Measurements from ENCODE around the gene ABRACL. TPM values are rescaled to one million over a fixed set of nuclear protein-coding genes. Genes with fewer than 3 reads are reported as not detected.

The ABRACL gene
- polyA plus RNA-seq, 1 donor (not counting 4 experiments of a cell fraction or from before 2014, with no cell fraction given), result 120 TPM

DNA sequence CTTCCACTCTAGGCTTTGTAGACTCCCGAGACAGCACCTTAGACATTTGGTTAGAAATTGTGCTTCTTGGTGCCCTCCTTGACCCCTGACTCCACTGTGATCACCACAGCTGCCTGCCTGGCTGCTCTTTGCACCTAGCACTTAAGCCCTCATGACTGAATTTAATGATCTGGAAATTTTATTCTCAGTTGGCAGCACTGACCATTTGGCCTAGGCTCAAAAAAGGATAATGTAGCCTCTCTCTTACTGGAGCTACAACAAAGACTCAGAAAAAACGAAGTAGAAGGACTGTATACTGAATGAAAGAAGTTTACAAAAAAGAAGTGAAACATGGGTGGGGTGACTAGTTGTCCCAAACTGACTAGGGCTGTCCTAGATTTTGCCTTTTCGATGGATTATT is 11.3 kb upstream of the ABRACL start:
- no peak for FAIRE-seq

DNA sequence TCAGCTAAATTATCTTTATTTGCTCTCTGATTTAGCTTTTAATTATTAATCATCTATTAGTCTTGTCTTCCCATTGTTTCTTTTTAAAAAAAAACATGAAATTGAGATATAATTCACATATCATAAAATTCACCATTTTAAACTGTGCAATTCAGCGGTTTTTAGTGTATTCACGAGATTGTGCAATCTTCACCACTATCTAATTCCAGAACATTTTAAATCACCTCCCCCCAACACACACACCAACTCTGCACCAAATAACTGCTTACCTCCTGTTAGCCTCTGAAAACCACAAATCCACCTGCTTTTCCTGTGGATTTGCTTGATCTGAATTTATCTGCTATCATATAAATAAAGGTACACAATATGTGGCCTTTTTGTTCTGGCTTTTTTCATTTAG is 8.8 kb upstream of the ABRACL start:
- no peak overlapping the region for H2AFZ ChIP-seq (ENCODE audit: control insufficient read depth, low read length)
- no peaks in the 10 kb centered on the region for H3K36me3 ChIP-seq (ENCODE audit: control insufficient read depth in 2 of 2, extremely low read depth in 1 of 2, insufficient read depth in 2 of 2, low read length in 2 of 2)
- no peak overlapping the region for H3K4me3 ChIP-seq (ENCODE audit: control insufficient read depth in 2 of 3, extremely low read depth in 1 of 3, insufficient read depth in 2 of 3, low read depth in 1 of 3, low read length in 3 of 3)
- H3K9me3 ChIP-seq (ENCODE audit: control insufficient read depth, low read depth, low read length), result no peaks in the 10 kb centered on the region
- dilution Hi-C loops (cut with MboI; ENCODE audit: extremely low pct_ligation_motif_present, low sequenced_read_pairs), result no loop called here
- H3K4me2 ChIP-seq (ENCODE audit: control insufficient read depth, extremely low read depth, insufficient read depth, low read depth, low read length), result no peak overlapping the region
- no peak overlapping the region for H3K27ac ChIP-seq (ENCODE audit: control insufficient read depth, insufficient read depth, low read length)
- no peak overlapping the region for H3K9ac ChIP-seq (ENCODE audit: control insufficient read depth, extremely low read depth, insufficient read depth, low read length)
- FAIRE-seq (no peak), DNase-seq (ENCODE audit: low read depth, low spot score) (no peak)
- no peaks in the 10 kb centered on the region for H3K79me2 ChIP-seq (ENCODE audit: control insufficient read depth, insufficient read depth, low read length)
- TF ChIP-seq CTCF (optimal IDR thresholded peaks at IDR 0.05 in 1 of 3, IDR thresholded peaks at IDR 0.05 in 1 of 3, conservative IDR thresholded peaks at IDR 0.05 in 1 of 3; ENCODE audit: extremely low read depth in 1 of 3, insufficient read depth in 2 of 3, low read length in 3 of 3) (no peak), EZH2 (IDR thresholded peaks at IDR 0.05; ENCODE audit: low read length) (no peak)
- no peaks in the 10 kb centered on the region for H3K27me3 ChIP-seq (ENCODE audit: control insufficient read depth, extremely low read depth, insufficient read depth, low read length)
- no peaks in the 10 kb centered on the region for H3K4me1 ChIP-seq (ENCODE audit: control insufficient read depth, extremely low read depth, insufficient read depth, low read length)
- H3K9me1 ChIP-seq (ENCODE audit: control insufficient read depth, extremely low read depth, insufficient read depth, low read length), result no peaks in the 10 kb centered on the region
- H4K20me1 ChIP-seq (ENCODE audit: control insufficient read depth, extremely low read depth, insufficient read depth, low read length), result no peaks in the 10 kb centered on the region

More for the DNA sequence above, 11.3 kb upstream of the ABRACL start:
- Histone ChIP-seq H3K4me1 (ENCODE audit: control insufficient read depth, extremely low read depth, insufficient read depth, low read length) (no peaks in the 10 kb centered on the region), H3K27ac (ENCODE audit: control insufficient read depth, insufficient read depth, low read length) (no peak overlapping the region), H3K9me1 (ENCODE audit: control insufficient read depth, extremely low read depth, insufficient read depth, low read length) (no peaks in the 10 kb centered on the region), H3K27me3 (ENCODE audit: control insufficient read depth, extremely low read depth, insufficient read depth, low read length) (no peaks in the 10 kb centered on the region), H3K79me2 (ENCODE audit: control insufficient read depth, insufficient read depth, low read length) (no peaks in the 10 kb centered on the region), H3K9ac (ENCODE audit: control insufficient read depth, extremely low read depth, insufficient read depth, low read length) (no peak overlapping the region), H3K36me3 (ENCODE audit: control insufficient read depth in 2 of 2, extremely low read depth in 1 of 2, insufficient read depth in 2 of 2, low read length in 2 of 2) (no peaks in the 10 kb centered on the region), H2AFZ (ENCODE audit: control insufficient read depth, low read length) (no peak overlapping the region), H3K4me2 (ENCODE audit: control insufficient read depth, extremely low read depth, insufficient read depth, low read depth, low read length) (no peak overlapping the region), H4K20me1 (ENCODE audit: control insufficient read depth, extremely low read depth, insufficient read depth, low read length) (no peaks in the 10 kb centered on the region), H3K9me3 (ENCODE audit: control insufficient read depth, low read depth, low read length) (no peaks in the 10 kb centered on the region), H3K4me3 (ENCODE audit: control insufficient read depth in 2 of 3, extremely low read depth in 1 of 3, insufficient read depth in 2 of 3, low read depth in 1 of 3, low read length in 3 of 3) (no peak overlapping the region)
- TF ChIP-seq CTCF (optimal IDR thresholded peaks at IDR 0.05 in 1 of 3, IDR thresholded peaks at IDR 0.05 in 1 of 3, conservative IDR thresholded peaks at IDR 0.05 in 1 of 3; ENCODE audit: extremely low read depth in 1 of 3, insufficient read depth in 2 of 3, low read length in 3 of 3) (no peak), EZH2 (IDR thresholded peaks at IDR 0.05; ENCODE audit: low read length) (no peak)
- no peak for DNase-seq (ENCODE audit: low read depth, low spot score)
- dilution Hi-C loops (cut with MboI; ENCODE audit: extremely low pct_ligation_motif_present, low sequenced_read_pairs), result no loop called here

All from keratinocyte (primary cell).